ENCODE results near the gene JHY.

DNA sequence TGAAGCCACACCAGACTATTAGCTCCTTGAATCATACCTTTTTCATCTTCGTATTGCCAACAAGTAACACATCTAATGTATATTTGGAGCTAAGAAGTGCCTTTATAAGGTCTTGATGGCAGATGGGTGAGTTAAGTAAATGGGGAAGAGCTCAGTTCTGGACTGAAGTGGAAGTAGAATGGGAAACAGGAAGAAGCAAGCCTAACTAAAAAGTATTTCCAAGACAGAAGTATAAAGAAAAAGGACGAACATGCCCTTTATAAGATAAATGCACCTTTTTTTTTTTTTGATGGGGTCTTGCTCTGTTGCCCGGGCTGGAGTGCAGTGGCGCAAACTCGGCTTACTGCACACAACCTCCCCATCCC, 29.8 kb upstream of the JHY start:
- TF ChIP-seq ZNF274 (IDR thresholded peaks at IDR 0.05; ENCODE audit: low read depth, low read length) (no peak), SUZ12 (IDR thresholded peaks at IDR 0.05; ENCODE audit: extremely low read depth, insufficient read depth, insufficient read length) (no peak)
